ENCODE measurements around the gene APOBEC4. TPM values are rescaled to one million over a fixed set of nuclear protein-coding genes. Genes with fewer than 3 reads are reported as not detected.

APOBEC4 gene
- total RNA-seq, 6 donors from 2014 or later, result 0.20 to 5.6 (median 1.9) TPM

DNA sequence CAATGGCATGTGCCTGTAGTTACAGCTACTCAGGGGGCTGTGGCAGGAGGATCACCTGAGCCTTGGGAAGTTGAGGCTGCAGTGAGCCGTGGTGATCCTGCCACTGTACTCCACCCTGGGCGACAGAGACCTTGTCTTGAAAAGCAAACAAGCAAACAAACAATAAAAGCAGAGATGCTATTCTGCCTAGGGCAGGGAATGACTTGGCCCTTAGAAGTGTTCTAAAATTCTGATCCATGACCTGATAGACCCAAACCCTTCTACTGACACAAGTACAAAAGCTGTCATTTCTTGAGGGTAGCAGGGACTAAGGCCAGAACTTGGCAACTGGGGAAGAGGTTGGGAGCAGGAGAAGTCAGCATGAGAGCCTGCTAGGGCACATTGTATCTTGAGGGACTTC, 47.2 kb downstream of the APOBEC4 start:
- ATAC-seq (ENCODE audit: low FRiP score in 2 of 2) (no peak), DNase-seq (no peak)
- Histone ChIP-seq H3K27ac (peak overlapping the region in 3 of 4 donors; percentile 28 to 85 (median 80)), H3K4me1 (peaks cover 23 to 38% (median 31%) of the 10 kb centered on the region in 4 donors), H3K9me3 (no peaks in the 10 kb centered on the region), H3K4me3 (no peak overlapping the region), H3K36me3 (no peaks in the 10 kb centered on the region), H3K27me3 (no peaks in the 10 kb centered on the region)
- 93 to 96% methylated on average over 2 of the region's 2 CpGs for WGBS, 2 donors
- TF ChIP-seq EP300 (IDR thresholded peaks at IDR 0.05) (no peak), POLR2AphosphoS5 (IDR thresholded peaks at IDR 0.05) (no peak), POLR2A (IDR thresholded peaks at IDR 0.05) (no peak)
- TF ChIP-seq, protein P1, sequence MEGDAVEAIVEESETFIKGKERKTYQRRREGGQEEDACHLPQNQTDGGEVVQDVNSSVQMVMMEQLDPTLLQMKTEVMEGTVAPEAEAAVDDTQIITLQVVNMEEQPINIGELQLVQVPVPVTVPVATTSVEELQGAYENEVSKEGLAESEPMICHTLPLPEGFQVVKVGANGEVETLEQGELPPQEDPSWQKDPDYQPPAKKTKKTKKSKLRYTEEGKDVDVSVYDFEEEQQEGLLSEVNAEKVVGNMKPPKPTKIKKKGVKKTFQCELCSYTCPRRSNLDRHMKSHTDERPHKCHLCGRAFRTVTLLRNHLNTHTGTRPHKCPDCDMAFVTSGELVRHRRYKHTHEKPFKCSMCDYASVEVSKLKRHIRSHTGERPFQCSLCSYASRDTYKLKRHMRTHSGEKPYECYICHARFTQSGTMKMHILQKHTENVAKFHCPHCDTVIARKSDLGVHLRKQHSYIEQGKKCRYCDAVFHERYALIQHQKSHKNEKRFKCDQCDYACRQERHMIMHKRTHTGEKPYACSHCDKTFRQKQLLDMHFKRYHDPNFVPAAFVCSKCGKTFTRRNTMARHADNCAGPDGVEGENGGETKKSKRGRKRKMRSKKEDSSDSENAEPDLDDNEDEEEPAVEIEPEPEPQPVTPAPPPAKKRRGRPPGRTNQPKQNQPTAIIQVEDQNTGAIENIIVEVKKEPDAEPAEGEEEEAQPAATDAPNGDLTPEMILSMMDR (IDR thresholded peaks at IDR 0.05), result no peak

DNA sequence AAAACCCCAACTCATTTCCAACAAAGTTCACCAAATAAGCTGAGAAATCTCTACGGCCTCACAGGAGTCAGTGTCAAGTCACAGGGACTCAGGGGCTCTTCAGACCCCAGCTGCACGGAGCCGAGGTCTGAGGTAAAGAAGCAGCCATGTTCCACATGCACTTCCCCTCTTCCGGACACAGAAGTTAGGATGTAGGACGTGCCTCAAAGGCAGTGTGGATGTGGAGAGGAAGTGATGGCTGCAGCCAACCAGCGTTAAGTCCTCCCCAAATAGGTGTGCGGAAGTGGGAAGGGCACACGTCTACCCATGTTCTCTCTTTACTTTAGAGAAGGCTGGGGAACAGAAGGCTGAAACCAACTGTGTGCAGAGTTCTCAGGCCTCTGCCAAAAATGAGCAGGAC, 48.3 kb downstream of the APOBEC4 start:
- ATAC-seq (ENCODE audit: low FRiP score in 2 of 2), result peak; percentile 47 to 75

GRCh38 chr1:183604038-183604808, 48.9 kb downstream of the APOBEC4 start:
- Histone ChIP-seq H3K27ac (peak overlapping the region; percentile 28 to 85 (median 78)), H3K9me3 (no peaks in the 10 kb centered on the region), H3K4me3 (no peak overlapping the region), H3K4me1 (peaks cover 9 to 28% (median 17%) of the 10 kb centered on the region in 4 donors), H3K27me3 (no peaks in the 10 kb centered on the region), H3K36me3 (no peaks in the 10 kb centered on the region)
- peak in 1 of 4 donors; percentile 22 for TF ChIP-seq POLR2A (IDR thresholded peaks at IDR 0.05)
- TF ChIP-seq, protein P1 (IDR thresholded peaks at IDR 0.05), result no peak
- TF ChIP-seq EP300 (IDR thresholded peaks at IDR 0.05), result no peak
- TF ChIP-seq POLR2AphosphoS5 (IDR thresholded peaks at IDR 0.05), result no peak
- 63 to 66% methylated on average over 10 of the region's 10 CpGs for WGBS, 2 donors
- DNase-seq, result peak in 1 of 2 donors; percentile 74
- peak; percentile 63 to 73 for ATAC-seq (ENCODE audit: low FRiP score in 2 of 2)

More for the DNA sequence above, 48.3 kb downstream of the APOBEC4 start:
- H3K9me3 ChIP-seq, result no peaks in the 10 kb centered on the region
- no peaks in the 10 kb centered on the region for H3K36me3 ChIP-seq
- peaks cover 15 to 31% (median 22%) of the 10 kb centered on the region in 4 donors for H3K4me1 ChIP-seq
- 62 to 96% methylated on average over 8 of the region's 8 CpGs for whole genome bisulfite sequencing, 2 donors
- no peaks in the 10 kb centered on the region for H3K27me3 ChIP-seq
- peak in 1 of 2 donors; percentile 27 for TF ChIP-seq POLR2AphosphoS5 (IDR thresholded peaks at IDR 0.05)
- TF ChIP-seq, protein P1 (IDR thresholded peaks at IDR 0.05), result no peak
- no peak overlapping the region for H3K4me3 ChIP-seq
- peak overlapping the region; percentile 28 to 85 (median 78) for H3K27ac ChIP-seq
- peak in 1 of 2 donors; percentile 66 for DNase-seq

GRCh38 chr1:183602510-183602909, 50.6 kb downstream of the APOBEC4 start:
- no peaks in the 10 kb centered on the region for H3K9me3 ChIP-seq
- ATAC-seq (ENCODE audit: low FRiP score in 2 of 2) (no peak), DNase-seq (no peak)
- 91 to 100% methylated on average over 1 of the region's 1 CpG for WGBS, 2 donors
- H3K27me3 ChIP-seq, result no peaks in the 10 kb centered on the region
- H3K27ac ChIP-seq, result peak overlapping the region in 1 of 4 donors; percentile 85
- TF ChIP-seq POLR2AphosphoS5 (IDR thresholded peaks at IDR 0.05) (no peak), POLR2A (IDR thresholded peaks at IDR 0.05) (no peak), EP300 (IDR thresholded peaks at IDR 0.05) (no peak)
- TF ChIP-seq, protein P1 (IDR thresholded peaks at IDR 0.05), result no peak
- no peak overlapping the region for H3K4me3 ChIP-seq
- H3K36me3 ChIP-seq, result no peaks in the 10 kb centered on the region
- H3K4me1 ChIP-seq, result peaks cover 3 to 13% (median 6%) of the 10 kb centered on the region in 4 donors
